WTC11 (cell line): Measurements from ENCODE around the gene SNX8. TPM values are rescaled to one million over a fixed set of nuclear protein-coding genes. Genes with fewer than 3 reads are reported as not detected.

Source experiments
- ATAC-seq: fragments of 200-7000 bp; cut with Tn5 transposase; 2 replicates; pipeline ENCODE4 v1.10.0; 2021; ENCODE audit warnings: mild to moderate bottlenecking, moderate library complexity
- CTCF ChIA-PET: fragments of 300-600 bp; sonication (Branson Sonifier 250); formaldehyde crosslinking; loops from one replicate; lab custom pipeline; 2021; ENCODE audit warnings: antibody characterized with exemption; lab: Charles Lee
- POLR2A ChIA-PET: fragments of 350-600 bp; sonication (Branson Sonifier 250); formaldehyde crosslinking; loops from one replicate; lab custom pipeline; 2021; ENCODE audit warnings: antibody characterized with exemption; lab: Charles Lee
- DNase-seq: peaks from one replicate; pipeline ENCODE4 v3.0.0; 2021; ENCODE audit warnings: low spot score
- H3K27ac Mint-ChIP-seq: 2 replicates; pipeline ENCODE4 v1.8.0; 2021; ENCODE audit warnings: mixed read lengths
- H3K27me3 Mint-ChIP-seq: 2 replicates; pipeline ENCODE4 v1.8.0; 2021; ENCODE audit warnings: low read depth, mild to moderate bottlenecking, moderate library complexity, mixed read lengths
- H3K36me3 Mint-ChIP-seq: 2 replicates; pipeline ENCODE4 v1.8.0; 2021; ENCODE audit warnings: mixed read lengths
- H3K4me1 Mint-ChIP-seq: 2 replicates; pipeline ENCODE4 v1.8.0; 2022; ENCODE audit warnings: mixed read lengths
- H3K4me3 Mint-ChIP-seq: 2 replicates; pipeline ENCODE4 v1.8.0; 2021; ENCODE audit warnings: mild to moderate bottlenecking, moderate library complexity, mixed read lengths
- H3K9me3 Mint-ChIP-seq: 2 replicates; pipeline ENCODE4 v1.8.0; 2021; ENCODE audit warnings: mixed read lengths
- CREB1 ChIP-seq: sonication (generic); formaldehyde crosslinking; IDR thresholded peaks from 2 replicates; pipeline ENCODE4 v1.8.0; 2023; ENCODE audit warnings: mild to moderate bottlenecking, missing genetic modification reagents
- ELF4 ChIP-seq: sonication (generic); formaldehyde crosslinking; IDR thresholded peaks from 2 replicates; pipeline ENCODE4 v1.8.1; 2022; ENCODE audit warnings: low read depth, mild to moderate bottlenecking, moderate library complexity, missing genetic modification reagents
- ESRRA ChIP-seq: sonication (generic); formaldehyde crosslinking; IDR thresholded peaks from 2 replicates; pipeline ENCODE4 v1.8.1; 2022; ENCODE audit warnings: mild to moderate bottlenecking, missing genetic modification reagents, borderline replicate concordance
- GABPB1 ChIP-seq: sonication (generic); formaldehyde crosslinking; IDR thresholded peaks from 2 replicates; pipeline ENCODE4 v1.8.1; 2023; ENCODE audit warnings: mild to moderate bottlenecking, missing genetic modification reagents
- GTF2I ChIP-seq: fragments of 250-450 bp; sonication (Bioruptor Pico); conservative IDR thresholded peaks from 2 replicates; pipeline ENCODE4 v1.4.0; 2021; ENCODE audit warnings: mild to moderate bottlenecking
- IRF2 ChIP-seq: sonication (generic); formaldehyde crosslinking; IDR thresholded peaks from 2 replicates; pipeline ENCODE4 v1.8.0; 2022; ENCODE audit warnings: low read depth, missing genetic modification reagents, borderline replicate concordance
- PRRX2 ChIP-seq: fragments of 250-450 bp; sonication (Bioruptor Pico); IDR thresholded peaks from 2 replicates; pipeline ENCODE4 v1.8.0; 2021; ENCODE audit warnings: mild to moderate bottlenecking
- SOX15 ChIP-seq: fragments of 250-450 bp; sonication (Bioruptor Pico); IDR thresholded peaks from 2 replicates; pipeline ENCODE4 v1.9.0; 2021; ENCODE audit warnings: mild to moderate bottlenecking
- TEAD4 ChIP-seq: sonication (generic); formaldehyde crosslinking; IDR thresholded peaks from 2 replicates; pipeline ENCODE4 v1.8.0; 2022; ENCODE audit warnings: mild to moderate bottlenecking, missing genetic modification reagents
- ZBTB21 ChIP-seq: sonication (generic); formaldehyde crosslinking; IDR thresholded peaks from 2 replicates; pipeline ENCODE4 v1.8.1; 2023; ENCODE audit warnings: mild to moderate bottlenecking, missing genetic modification reagents, borderline replicate concordance
- ZNF121 ChIP-seq: sonication (generic); formaldehyde crosslinking; IDR thresholded peaks from 2 replicates; pipeline ENCODE4 v1.8.0; 2023; ENCODE audit warnings: missing genetic modification reagents
- ZNF232 ChIP-seq: sonication (generic); formaldehyde crosslinking; IDR thresholded peaks from 2 replicates; pipeline ENCODE4 v1.8.0; 2022; ENCODE audit warnings: mild to moderate bottlenecking, missing genetic modification reagents
- ZNF263 ChIP-seq: sonication (generic); formaldehyde crosslinking; IDR thresholded peaks from 2 replicates; pipeline ENCODE4 v1.8.1; 2022; ENCODE audit warnings: low read depth, mild to moderate bottlenecking, moderate library complexity, missing genetic modification reagents
- ZNF671 ChIP-seq: fragments of 250-450 bp; sonication (Bioruptor Pico); IDR thresholded peaks from 2 replicates; pipeline ENCODE4 v1.8.0; 2021; ENCODE audit warnings: mild to moderate bottlenecking
- total RNA-seq: library from RNA; stranded (reverse); gene quantifications from 3 replicates; pipeline ENCODE4 v1.2.3, GENCODE V29; 2021
- TF ChIP-seq, protein P1 (sequence below): sonication (generic); formaldehyde crosslinking; IDR thresholded peaks from 2 replicates; pipeline ENCODE4 v1.8.0; 2022; ENCODE audit warnings: mild to moderate bottlenecking, missing genetic modification reagents
- TF ChIP-seq, protein P2 (sequence below): fragments of 250-450 bp; sonication (Bioruptor Pico); IDR thresholded peaks from 2 replicates; pipeline ENCODE4 v1.9.0; 2021; ENCODE audit warnings: moderate library complexity, mild to moderate bottlenecking, inconsistent platforms, borderline replicate concordance
- TF ChIP-seq, protein P3 (sequence below): fragments of 250-450 bp; sonication (Bioruptor Pico); IDR thresholded peaks from 2 replicates; pipeline ENCODE4 v1.9.0; 2021; ENCODE audit warnings: mild to moderate bottlenecking, borderline replicate concordance
- TF ChIP-seq, protein P4 (sequence below): fragments of 250-450 bp; sonication (Bioruptor Pico); conservative IDR thresholded peaks from 2 replicates; pipeline ENCODE4 v1.9.0; 2021; ENCODE audit warnings: mild to moderate bottlenecking
- TF ChIP-seq, protein P5 (sequence below): sonication (generic); formaldehyde crosslinking; IDR thresholded peaks from 2 replicates; pipeline ENCODE4 v1.8.1; 2022; ENCODE audit warnings: low read depth, missing genetic modification reagents, borderline replicate concordance
- TF ChIP-seq, protein P6 (sequence below): fragments of 250-450 bp; sonication (Bioruptor Pico); IDR thresholded peaks from 2 replicates; pipeline ENCODE4 v1.9.0; 2021; ENCODE audit warnings: mild to moderate bottlenecking

SNX8 gene
- total RNA-seq, 1 experiment from 2014 or later: 50.8 TPM

DNA sequence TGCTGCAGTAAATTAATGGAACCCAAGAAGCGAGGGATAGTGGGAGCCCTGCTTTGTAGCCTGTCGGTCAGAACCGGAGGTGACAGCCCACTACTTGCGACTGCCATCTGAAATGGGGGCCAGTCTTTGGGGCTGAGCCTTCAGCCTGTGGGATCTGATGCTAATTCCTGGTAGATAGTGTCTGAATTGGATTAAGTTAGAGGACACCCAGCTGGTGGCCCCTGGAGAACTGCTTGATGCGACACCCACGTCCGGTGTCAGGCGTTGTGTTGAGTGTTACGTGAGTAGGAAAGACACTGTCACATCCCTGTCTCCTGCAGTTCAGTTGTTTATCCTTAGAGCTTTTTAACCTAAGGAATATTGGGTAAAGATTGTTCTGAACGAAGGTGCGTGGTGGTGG lies 45.4 kb upstream of the SNX8 start (continued):
- TF ChIP-seq SOX15 (CRISPR knock-in tag) (no peak), ZNF671 (CRISPR knock-in tag) (no peak), CREB1 (CRISPR knock-in tag) (no peak)
- TF ChIP-seq, all 79 proteins: peak for 0

DNA sequence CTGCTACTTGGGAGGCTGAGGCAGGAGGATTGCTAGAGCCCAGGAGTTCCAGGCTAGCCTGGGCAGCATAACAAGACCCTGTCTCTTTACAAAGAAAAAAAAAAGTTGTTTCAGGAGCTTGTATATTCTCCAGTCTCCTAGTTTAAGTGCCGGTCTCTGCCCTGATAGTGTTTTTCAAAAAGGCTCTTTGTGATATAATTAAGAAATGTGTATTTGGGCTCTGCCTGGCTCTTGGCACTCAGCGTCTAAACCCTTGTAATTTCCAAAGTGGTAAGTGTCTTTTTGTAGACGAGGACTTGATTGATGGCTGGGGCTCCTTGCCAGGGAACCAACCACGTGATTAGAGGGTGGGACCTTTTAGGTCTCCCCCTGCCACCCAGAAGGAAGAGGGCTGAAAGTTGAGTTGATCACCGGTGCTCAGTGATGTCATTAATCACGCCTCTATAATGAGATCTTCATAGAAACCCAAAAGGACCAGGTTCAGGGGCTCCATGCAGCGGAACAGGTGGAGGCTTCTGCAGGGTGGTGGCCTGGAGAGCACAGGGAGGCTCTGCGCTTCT lies 44.8 kb upstream of the SNX8 start:
- ChIA-PET CTCF (no interaction called here), POLR2A (no interaction called here)
- Mint-ChIP-seq H3K27ac (peak overlapping the region; percentile 56), H3K4me3 (no peak overlapping the region), H3K36me3 (peaks cover 65% of the 10 kb centered on the region), H3K9me3 (no peaks in the 10 kb centered on the region), H3K4me1 (peaks cover 25% of the 10 kb centered on the region), H3K27me3 (no peaks in the 10 kb centered on the region)
- no peak for ATAC-seq
- no peak for DNase-seq
- no peak for TF ChIP-seq ZNF263 (CRISPR knock-in tag)
- no peak for TF ChIP-seq ZBTB21
- no peak for TF ChIP-seq ZNF232
- no peak for TF ChIP-seq PRRX2 (CRISPR knock-in tag)
- TF ChIP-seq IRF2: no peak
- TF ChIP-seq, protein P1, sequence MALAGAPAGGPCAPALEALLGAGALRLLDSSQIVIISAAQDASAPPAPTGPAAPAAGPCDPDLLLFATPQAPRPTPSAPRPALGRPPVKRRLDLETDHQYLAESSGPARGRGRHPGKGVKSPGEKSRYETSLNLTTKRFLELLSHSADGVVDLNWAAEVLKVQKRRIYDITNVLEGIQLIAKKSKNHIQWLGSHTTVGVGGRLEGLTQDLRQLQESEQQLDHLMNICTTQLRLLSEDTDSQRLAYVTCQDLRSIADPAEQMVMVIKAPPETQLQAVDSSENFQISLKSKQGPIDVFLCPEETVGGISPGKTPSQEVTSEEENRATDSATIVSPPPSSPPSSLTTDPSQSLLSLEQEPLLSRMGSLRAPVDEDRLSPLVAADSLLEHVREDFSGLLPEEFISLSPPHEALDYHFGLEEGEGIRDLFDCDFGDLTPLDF (CRISPR knock-in tag): no peak
- TF ChIP-seq, protein P2, sequence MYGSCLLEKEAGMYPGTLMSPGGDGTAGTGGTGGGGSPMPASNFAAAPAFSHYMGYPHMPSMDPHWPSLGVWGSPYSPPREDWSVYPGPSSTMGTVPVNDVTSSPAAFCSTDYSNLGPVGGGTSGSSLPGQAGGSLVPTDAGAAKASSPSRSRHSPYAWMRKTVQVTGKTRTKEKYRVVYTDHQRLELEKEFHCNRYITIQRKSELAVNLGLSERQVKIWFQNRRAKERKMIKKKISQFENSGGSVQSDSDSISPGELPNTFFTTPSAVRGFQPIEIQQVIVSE (CRISPR knock-in tag): no peak
- TF ChIP-seq ESRRA (CRISPR knock-in tag): no peak
- TF ChIP-seq ZNF121 (CRISPR knock-in tag): no peak
- TF ChIP-seq TEAD4 (CRISPR knock-in tag): no peak
- TF ChIP-seq ELF4 (CRISPR knock-in tag): no peak
- no peak for TF ChIP-seq GABPB1
- TF ChIP-seq, protein P3, sequence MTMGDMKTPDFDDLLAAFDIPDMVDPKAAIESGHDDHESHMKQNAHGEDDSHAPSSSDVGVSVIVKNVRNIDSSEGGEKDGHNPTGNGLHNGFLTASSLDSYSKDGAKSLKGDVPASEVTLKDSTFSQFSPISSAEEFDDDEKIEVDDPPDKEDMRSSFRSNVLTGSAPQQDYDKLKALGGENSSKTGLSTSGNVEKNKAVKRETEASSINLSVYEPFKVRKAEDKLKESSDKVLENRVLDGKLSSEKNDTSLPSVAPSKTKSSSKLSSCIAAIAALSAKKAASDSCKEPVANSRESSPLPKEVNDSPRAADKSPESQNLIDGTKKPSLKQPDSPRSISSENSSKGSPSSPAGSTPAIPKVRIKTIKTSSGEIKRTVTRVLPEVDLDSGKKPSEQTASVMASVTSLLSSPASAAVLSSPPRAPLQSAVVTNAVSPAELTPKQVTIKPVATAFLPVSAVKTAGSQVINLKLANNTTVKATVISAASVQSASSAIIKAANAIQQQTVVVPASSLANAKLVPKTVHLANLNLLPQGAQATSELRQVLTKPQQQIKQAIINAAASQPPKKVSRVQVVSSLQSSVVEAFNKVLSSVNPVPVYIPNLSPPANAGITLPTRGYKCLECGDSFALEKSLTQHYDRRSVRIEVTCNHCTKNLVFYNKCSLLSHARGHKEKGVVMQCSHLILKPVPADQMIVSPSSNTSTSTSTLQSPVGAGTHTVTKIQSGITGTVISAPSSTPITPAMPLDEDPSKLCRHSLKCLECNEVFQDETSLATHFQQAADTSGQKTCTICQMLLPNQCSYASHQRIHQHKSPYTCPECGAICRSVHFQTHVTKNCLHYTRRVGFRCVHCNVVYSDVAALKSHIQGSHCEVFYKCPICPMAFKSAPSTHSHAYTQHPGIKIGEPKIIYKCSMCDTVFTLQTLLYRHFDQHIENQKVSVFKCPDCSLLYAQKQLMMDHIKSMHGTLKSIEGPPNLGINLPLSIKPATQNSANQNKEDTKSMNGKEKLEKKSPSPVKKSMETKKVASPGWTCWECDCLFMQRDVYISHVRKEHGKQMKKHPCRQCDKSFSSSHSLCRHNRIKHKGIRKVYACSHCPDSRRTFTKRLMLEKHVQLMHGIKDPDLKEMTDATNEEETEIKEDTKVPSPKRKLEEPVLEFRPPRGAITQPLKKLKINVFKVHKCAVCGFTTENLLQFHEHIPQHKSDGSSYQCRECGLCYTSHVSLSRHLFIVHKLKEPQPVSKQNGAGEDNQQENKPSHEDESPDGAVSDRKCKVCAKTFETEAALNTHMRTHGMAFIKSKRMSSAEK (CRISPR knock-in tag): no peak
- TF ChIP-seq, protein P4, sequence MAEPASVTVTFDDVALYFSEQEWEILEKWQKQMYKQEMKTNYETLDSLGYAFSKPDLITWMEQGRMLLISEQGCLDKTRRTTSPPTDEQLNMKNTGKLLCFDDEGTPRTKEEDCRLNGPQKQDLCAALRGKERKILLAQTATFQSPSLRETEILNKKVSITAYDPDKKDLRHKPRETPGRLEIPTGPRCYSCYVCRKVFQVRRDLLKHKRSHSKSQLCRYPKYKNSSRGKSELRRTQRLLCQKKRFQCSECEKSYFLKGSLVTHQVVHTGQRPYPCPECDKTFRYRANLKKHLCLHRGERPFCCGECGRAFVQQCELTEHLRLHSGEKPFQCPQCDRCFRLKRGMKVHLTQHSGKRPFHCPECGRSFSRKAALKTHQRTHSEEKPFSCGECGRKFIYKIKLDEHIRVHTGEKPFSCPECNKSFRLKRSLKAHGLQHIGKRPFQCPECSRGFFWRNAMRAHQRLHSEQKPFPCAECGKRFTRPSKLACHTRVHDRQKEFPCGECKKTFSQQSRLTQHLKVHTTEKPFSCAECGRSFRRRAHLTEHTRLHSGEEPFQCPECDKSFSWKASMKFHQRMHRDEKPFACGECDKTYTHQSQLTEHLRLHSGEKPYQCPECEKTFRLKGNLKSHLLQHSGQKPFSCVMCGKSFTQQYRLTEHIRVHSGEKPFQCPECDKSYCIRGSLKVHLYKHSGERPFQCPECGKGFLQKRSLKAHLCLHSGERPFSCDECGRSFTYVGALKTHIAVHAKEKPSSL (CRISPR knock-in tag): no peak
- TF ChIP-seq, protein P5, sequence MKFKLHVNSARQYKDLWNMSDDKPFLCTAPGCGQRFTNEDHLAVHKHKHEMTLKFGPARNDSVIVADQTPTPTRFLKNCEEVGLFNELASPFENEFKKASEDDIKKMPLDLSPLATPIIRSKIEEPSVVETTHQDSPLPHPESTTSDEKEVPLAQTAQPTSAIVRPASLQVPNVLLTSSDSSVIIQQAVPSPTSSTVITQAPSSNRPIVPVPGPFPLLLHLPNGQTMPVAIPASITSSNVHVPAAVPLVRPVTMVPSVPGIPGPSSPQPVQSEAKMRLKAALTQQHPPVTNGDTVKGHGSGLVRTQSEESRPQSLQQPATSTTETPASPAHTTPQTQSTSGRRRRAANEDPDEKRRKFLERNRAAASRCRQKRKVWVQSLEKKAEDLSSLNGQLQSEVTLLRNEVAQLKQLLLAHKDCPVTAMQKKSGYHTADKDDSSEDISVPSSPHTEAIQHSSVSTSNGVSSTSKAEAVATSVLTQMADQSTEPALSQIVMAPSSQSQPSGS: no peak
- no peak for TF ChIP-seq GTF2I
- TF ChIP-seq, protein P6, sequence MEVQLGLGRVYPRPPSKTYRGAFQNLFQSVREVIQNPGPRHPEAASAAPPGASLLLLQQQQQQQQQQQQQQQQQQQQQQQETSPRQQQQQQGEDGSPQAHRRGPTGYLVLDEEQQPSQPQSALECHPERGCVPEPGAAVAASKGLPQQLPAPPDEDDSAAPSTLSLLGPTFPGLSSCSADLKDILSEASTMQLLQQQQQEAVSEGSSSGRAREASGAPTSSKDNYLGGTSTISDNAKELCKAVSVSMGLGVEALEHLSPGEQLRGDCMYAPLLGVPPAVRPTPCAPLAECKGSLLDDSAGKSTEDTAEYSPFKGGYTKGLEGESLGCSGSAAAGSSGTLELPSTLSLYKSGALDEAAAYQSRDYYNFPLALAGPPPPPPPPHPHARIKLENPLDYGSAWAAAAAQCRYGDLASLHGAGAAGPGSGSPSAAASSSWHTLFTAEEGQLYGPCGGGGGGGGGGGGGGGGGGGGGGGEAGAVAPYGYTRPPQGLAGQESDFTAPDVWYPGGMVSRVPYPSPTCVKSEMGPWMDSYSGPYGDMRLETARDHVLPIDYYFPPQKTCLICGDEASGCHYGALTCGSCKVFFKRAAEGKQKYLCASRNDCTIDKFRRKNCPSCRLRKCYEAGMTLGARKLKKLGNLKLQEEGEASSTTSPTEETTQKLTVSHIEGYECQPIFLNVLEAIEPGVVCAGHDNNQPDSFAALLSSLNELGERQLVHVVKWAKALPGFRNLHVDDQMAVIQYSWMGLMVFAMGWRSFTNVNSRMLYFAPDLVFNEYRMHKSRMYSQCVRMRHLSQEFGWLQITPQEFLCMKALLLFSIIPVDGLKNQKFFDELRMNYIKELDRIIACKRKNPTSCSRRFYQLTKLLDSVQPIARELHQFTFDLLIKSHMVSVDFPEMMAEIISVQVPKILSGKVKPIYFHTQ: no peak
